HG03558 (cell line): ENCODE results near the gene LBH.

Experiments
- ATAC-seq: cut with Tn5 transposase; IDR thresholded peaks from one replicate; pipeline ENCODE4 v1.9.1; 2021; ENCODE audit warnings: moderate number of reproducible peaks; ENCODE audit not compliant: unreplicated experiment; ENCODE audit errors: extremely low read depth

LBH gene

DNA sequence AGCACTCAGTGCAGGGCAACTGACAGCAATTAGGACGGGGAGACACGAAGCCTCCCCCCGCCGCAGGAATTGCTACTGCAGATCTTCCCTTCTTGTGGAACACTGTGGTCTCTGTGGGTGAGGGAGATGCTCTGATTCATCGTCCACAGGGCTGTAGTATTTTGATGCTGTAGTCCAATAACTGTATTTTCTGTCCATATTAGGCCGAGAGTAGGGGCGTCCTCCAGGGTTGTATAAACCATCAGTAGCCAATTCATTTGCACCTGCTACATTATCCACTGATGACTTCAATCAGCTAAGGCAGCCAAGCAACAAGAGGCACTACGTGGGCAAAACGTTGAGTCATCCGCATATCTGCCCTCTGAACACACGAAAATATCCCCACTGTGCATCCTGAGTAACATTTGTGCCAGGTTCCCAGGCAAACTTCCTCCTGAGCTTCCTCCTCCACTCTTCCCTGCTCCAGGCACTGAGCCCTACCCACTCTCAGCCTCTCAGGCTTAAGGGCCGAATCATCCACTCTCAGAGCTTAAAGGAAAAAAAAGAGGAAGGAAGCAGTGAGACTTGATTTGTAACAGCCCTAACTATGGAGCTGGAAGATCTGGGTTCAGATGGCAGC lies 62.1 kb downstream of the LBH start:
- ATAC-seq: no peak

- ATAC-seq: no peak
Measured at GRCh38 chr2:30294133-30294532, 62.8 kb downstream of the LBH start.

DNA sequence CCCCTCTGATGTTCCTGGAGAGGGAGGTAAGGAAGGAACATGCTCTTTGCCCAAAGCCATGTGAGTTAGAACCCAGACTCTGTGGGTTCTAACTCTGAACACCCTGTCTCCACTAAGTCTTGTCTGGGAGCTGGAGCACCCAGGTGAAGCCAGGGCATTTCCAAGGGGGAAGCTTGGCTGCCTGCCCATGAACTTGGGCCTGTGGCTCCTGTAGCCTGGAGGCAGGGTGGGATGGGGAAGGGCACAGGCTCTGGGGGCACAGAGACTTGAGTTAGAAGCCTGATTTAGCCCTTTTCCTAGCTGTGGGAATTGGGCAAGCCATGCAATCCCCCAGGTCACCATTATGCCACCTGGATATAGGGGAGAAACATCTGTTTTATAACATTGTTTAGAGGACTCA lies 65.2 kb downstream of the LBH start:
- ATAC-seq: no peak

- no peak for ATAC-seq
Measured at GRCh38 chr2:30298302-30298701, 67.0 kb downstream of the LBH start.

GRCh38 chr2:30300122-30300455 lies 68.8 kb downstream of the LBH start:
- no peak for ATAC-seq

GRCh38 chr2:30300456-30301221 lies 69.3 kb downstream of the LBH start:
- ATAC-seq: no peak

- ATAC-seq: no peak
Measured at GRCh38 chr2:30301551-30301950, 70.2 kb downstream of the LBH start.

DNA sequence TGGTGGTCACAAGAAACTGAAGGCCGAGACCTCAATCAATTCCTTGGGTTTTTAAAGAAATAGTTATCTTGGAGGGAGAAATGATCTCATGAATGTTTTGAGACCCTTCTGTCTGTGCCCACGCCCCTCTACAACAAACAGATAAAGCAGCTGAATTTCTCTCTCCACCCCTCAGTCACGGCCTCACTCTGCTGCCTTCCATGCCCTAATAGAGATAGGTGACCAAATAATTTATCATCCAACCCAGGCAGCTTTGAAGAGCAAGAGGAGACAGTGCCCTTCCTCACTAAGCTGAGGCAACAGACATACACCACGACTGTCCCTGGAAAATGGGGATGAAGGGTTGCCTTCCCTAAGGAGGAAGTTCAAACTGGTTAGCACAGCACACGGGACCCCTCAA lies 71.2 kb downstream of the LBH start:
- no peak for ATAC-seq

DNA sequence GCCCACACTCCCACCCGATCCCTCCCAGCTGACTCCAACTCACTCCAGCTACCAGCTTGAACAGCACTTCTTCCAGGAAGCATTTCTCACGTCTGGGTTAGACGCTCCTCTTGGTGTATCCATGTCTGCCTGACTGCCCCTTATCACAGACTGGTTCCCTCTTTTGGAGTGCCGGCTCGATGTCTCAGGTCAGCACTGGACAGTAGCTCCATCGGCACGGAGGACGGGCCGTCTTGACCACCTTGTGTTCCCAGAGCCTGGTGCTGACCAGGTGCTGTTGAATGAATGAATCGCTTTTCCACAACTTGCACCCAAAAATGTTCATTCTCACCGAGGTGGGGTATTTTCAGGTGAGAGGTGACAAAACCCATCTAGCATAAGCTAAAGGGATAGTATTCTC lies 71.8 kb downstream of the LBH start:
- no peak for ATAC-seq

DNA sequence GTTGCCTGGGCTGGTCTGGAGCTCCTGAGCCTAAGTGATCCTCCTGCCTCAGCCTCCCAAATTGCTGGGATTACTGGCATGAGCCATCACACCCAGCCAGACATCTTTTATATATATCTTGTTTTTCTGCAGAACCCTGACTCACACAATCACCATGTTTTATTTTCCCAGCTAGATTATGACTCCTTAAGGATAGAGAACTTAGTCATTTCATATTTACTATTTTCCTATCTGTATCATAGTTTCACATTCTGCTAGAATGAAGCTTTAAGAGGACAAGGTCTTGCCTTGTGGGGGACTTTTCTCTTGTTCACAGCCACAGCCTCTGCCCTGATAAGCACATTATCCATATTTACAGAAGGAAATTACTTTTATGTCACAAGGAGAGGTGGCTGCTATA lies 73.9 kb downstream of the LBH start:
- no peak for ATAC-seq

GRCh38 chr2:30306522-30306921 lies 75.2 kb downstream of the LBH start:
- no peak for ATAC-seq

DNA sequence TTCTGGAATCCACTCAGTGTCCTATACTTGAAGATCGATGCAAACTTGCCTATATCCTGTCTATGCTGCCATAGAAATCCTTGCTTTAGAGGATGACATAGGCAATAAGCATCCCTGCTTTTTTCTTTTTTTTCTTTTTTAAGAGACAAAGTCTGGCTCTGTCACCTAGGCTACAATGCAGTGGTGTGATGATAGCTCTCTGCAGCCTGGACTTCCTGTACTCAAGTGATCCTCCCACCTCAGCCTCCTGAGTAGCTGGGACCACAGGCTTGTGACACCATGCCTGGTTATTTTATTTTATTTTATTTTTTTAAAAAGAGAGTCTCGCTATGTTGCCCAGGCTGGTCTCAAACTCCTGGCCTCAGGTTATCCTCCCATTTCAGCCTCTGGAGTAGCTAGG lies 76.9 kb downstream of the LBH start:
- no peak for ATAC-seq
